Stimulated activated CD8-positive, alpha-beta memory T cell treated with anti-CD3 and anti-CD28 coated beads, Interleukin-12 subunit alpha, Interleukin-12 subunit beta, amount 100 ng/mL, for 24 hours (primary cell): Measurements from ENCODE around the gene GABPB1.

ENCODE experiments used
- DNase-seq: peaks from one replicate; pipeline ENCODE4 v3.0.0-alpha.2; 2020; ENCODE audit errors: extremely low read depth

The GABPB1 gene

DNA sequence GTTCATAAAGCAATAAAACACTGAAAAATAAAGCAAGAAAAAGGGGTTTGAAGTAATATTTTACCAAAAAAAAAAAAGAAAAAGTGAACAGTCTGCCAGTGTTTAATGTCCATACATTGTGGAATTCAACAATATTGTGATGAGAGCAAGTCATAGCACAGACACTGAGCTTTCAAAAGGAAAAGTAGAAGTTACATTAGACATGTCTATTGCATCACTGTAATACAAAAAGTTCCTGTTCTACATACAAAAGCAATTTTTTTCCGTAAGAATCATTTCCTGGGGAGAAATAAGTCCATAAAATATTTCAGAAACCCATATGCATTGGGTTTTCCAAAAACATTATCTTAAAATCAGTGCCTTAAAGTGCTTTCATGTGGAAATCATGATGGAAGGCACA, 77.6 kb downstream of the GABPB1 start:
- DNase-seq: no peak

DNA sequence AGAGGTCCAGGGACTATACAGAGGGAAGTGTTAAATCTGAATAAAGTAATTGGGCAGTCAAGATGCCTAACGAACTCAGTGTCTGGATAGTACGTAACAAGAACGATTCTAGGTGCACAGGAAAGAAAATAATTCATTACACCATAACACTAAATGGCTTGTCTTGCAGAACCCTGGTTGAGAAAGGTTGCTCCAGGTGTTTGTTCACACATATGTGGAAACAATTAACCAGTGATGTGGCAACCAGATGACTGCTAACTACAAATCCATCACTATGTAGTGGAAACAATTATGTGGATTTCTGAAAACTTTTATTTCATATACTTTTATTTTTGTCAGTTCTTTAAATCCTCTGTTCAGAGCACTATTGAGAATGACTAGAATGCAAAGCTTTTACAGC, 79.1 kb downstream of the GABPB1 start:
- DNase-seq: no peak

DNA sequence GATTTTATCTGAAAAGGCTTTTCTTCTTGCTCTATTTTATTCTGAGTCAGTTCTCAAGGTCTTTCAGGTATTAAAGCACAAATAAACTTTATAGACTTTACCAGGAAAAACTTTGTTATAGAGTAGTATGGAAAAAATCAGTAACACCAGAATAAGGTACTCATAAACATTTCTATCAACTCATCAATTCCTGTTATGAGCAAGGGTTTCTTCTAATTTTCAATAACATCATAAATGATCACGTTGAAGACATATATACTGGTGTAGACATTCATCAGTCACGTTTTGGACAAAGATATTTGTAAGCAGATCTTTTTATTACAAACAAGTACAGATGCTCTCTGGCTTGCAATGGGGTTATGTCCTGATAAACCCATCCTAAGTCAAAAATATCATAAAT, 79.9 kb downstream of the GABPB1 start:
- DNase-seq: no peak

DNA sequence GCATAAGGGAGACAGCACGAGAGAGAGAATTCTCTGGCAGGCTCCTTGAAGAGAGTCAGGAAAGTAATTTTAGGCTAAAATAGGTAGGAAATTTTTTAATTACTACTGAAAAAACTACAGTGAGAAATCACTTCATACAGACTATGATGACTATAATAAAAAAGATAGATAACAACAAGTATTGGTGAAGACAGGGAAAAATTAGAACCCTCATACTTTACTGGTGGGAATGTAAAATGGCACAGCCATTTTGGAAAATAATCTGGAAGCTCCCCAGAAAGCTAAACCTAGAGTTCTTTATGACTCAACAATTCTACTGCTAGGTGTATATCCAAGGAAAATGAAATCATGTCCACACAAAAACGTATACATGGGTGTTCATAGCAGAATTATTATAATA, 87.4 kb downstream of the GABPB1 start:
- no peak for DNase-seq

DNA sequence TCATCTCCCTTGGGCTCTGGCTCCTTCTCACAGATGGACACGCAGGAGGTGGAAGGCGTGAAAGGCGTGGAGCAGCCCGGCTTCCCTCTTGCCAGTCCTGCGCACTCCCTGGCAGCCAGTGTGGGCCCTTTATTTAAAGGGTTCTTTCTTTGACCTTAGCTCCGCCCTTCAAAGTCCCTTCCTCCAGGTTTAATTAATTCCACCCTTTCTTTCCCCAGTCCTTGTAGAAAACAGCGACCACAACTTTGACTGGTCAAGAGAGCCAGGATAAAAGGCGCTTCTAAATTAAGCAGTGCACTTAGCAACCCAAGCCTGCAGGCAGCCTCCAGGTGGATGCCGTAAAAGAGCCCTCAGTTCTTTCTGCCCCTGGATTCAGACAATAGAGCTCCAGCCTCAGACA, 89.4 kb downstream of the GABPB1 start, which contains the start of gene HDC:
HDC (minus strand) TSS at position 107 of the 400 bp plus-strand sequence; CDS start at position 4, 103 bp downstream.
- DNase-seq: no peak

DNA sequence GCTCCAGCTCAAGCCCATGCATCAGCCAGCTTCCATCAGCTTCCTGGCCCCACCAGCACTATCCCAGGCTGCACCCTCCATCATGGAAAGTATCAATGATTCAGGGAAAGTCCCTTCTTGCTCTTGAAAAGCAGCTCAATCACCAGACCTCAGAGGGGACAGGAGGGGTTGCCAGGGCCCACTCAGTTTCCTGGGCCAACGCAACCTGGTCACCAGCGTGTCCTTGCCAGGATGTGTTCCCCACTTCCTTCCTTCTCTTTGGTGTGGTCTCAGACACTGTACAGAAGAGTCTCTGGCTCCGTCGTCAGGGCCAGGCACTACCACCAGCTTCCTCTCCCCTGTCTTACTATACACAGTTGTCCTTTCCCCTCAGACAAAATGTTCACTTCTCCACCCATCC, 92.5 kb downstream of the GABPB1 start:
- DNase-seq: peak; percentile 9

DNA sequence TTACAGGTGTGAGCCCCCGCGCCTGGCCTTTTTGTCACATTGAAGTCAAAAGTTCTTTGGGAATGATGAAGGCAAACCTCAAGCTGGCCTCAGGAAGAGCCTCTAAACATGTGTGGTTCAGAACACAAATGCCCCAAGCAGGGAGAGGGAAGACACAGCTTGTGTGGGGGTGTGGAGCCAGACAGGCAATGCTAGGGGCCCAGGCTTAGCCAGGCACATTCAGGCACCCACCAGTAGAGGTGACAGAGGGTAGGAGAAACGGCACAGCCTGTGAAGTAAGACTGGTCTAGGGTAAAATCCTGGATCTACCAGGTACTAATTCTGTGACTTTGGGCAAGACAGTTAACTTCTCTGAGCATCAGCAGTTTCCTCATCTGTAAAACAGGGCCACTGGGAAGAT, 93.0 kb downstream of the GABPB1 start:
- no peak for DNase-seq

DNA sequence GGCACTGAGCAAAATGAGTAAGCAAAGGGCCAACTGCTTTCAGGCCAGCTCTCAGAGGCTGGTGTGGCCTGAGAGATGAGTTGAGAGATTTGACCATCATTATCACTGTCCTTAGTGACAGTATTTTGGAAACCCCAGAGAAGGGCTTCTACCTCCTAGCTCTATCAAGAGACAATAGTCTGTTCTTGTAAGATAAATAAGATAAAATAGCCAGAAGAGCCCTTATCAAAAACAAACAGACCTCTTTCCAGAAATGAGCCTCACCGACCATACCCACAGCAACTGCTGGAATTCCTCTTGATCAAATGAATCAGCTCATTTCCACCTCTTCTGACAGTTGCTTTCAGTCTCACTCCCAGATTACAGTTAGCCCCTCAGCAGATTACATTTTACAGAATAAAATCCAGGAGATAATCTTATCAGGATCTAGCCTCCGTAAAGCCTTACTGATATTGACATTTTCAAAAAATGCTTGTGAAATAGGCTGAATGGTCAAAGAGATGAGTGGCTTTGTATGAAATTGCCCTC, 94.0 kb downstream of the GABPB1 start:
- no peak for DNase-seq

DNA sequence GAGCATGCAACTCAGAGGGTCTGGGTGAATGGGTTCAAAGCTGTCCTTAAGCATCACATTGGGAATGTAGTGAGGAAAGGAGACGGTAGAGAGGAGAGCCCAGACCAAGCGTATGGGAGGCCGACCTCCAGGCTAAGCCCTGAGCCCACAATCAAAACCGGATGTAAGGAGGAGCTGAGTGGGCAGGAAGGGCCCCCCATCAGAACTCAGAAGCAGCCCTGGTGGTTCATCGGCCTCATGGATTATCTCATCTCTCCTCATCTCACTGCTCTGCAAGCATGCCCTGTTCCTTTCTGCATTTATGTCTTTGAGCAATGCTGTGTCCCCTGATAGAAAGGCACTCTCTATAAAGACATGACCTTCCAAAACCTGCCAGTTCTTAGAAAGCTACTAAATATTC, 95.7 kb downstream of the GABPB1 start:
- no peak for DNase-seq

DNA sequence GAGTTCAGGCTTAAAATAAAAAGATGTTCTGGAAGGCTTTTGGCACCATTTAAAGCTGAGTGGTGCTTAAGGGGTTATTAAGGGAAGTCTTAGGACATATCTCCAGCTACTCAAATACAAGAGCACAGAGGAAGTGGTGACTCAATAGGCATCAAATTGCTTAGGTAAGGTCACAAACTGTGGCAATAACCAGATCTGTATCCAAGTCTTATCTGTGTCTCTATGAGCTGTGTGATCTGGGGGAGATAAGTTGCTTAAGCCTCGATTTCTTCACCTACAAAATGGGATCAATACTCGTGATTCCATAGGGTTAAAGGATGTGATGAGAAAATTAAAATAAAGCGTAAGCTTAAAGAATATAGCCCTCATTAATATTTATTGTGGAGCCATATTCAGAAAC, 97.1 kb downstream of the GABPB1 start:
- no peak for DNase-seq

DNA sequence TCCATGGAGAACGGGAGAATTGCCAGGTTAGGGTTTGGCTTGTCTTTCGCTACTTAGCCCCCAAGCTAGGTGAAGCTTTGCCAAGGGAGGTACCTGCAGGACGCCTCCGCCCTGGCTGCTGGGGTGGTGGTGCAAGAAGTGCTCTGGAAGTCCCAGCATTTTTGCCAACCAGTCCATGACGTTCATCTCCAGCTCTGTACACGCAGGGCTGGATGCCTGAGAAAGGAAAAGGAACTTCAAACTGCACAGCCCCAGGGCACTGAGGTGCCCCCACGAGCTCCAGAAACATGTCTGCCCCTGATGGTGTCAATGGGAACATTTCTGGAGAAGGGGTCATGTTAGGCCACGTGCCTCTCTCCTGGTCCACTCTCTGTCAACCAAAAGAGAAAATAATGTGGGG, 97.7 kb downstream of the GABPB1 start:
- DNase-seq: no peak

DNA sequence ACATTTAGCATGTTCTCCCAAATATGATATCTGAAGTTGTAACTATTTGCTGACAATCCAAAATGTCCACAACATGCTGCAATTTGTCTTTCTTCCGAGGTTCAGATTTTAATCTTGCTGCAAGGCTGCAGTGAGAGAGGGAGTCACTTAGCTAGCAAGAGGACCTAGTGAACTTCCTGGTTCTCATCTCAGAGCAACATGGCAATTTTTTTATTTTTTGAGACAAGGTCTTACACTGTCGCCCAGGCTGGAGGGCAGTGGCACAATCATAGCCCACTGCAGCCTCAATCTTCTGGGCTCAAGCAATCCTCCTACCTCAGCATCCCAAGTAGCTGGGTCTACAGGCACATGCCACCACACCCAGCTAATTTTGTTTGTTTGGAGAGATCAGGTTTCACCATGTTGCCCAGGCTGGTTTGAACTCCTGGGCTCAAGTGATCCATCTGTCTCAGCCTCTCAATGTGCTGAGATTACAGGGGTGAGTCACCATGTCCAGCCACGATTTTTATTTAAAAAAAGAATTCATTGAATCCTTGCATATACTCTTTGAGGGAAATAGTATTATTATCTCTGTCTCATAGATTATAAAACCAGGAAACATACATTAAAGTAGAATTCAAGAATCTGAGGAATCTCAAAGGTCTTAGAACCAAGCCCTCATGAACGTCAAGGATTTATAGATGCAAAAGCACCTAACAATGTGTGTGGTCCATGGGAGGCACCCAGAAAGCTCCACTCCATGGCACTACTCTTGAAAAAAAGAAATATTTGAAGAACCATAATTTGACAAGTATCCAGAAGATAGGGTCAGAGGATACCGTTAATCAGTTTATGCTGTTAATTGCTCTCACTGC, 98.6 kb downstream of the GABPB1 start:
- no peak for DNase-seq

DNA sequence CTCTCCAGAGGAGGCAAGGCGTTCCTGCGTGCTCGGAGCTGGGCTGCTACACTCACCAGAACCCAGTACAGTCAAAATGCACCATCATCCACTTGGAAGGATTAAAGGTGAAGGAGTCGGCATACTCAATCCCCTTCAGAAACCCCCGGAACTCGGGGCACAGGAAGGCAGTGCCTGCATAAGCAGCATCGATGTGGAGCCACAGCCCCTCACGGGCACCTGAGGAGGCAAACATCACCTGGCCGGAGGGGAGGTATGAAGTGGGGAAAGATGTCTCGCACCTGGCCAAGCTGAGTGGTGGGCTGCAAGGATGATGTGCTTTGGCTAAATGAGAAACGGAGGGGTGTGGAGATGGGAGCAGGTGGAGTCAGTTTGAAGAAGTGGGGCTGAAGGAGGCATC, 102.4 kb downstream of the GABPB1 start:
- no peak for DNase-seq

DNA sequence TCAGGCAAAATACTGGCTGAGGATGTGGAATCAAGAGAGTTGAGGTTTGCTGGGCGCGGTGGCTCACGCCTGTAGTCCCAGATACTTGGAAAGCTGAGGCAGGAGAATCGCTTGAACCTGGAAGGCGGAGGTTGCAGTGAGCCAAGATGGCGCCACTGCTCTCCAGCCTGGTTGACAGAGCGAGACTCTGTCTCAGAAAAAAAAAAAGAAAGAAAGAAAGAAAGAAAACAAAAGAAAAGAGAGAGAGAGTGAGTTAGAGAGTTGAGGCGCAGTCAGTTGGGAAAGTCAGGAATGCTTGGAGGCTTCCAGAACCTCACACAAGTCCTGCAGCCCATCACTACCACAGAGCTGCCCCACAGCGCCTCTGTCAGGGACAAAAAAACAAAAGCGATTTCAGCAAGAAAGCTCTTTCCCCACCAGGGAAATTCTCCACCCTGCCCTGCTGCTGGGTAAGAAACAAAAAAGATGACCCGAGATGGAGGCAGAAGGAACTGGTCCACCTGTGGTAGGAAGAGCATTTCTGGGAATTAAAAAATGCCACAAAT, 103.3 kb downstream of the GABPB1 start:
- no peak for DNase-seq

DNA sequence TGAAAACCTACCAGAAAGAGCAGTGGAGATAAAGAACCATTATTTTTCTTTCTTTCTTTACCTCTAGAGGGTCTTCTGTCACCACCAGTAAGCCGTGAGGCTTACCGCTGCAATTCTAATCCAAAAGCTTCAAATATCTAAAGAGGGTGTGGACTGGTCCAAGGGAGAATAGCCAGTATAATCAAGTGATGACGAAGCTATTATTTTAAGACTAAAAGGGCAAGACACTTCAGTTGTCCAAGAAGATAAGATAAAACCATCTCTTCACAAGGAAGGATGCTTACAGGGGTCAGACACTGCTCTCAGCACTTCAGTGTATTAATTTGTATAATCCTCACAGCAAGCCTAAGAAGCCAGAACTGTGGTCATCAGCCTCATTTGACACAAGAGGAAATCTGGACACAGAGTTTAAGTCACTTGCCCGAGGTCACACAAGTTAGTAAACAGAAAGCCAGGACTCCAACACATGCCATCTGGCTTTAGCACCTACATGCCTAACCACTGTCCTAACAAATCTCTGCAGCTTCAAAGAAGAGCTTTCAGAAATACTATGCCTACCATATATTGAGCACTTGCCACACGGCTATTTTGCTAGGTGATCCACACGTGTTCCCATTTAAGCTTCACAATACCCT, 104.1 kb downstream of the GABPB1 start:
- no peak for DNase-seq

DNA sequence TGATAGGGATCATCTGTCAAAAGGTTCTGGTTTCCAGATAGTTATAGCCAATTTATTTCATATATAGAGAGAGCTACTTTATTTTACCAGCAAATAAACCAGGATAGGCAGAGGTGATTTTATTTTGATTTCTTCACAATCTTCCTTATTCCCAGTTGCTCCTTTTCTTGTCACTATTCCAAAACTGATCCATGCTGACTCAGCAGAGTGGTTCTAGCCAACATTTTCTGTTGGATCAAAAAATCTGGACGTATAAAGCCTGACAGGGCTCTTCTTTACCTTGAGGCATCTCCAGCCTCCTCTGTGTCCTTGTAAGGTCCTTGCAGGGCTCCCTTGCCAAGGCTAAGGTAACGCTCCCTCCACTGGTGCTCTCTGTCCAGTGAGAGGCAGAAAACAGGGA, 105.3 kb downstream of the GABPB1 start:
- DNase-seq: no peak

DNA sequence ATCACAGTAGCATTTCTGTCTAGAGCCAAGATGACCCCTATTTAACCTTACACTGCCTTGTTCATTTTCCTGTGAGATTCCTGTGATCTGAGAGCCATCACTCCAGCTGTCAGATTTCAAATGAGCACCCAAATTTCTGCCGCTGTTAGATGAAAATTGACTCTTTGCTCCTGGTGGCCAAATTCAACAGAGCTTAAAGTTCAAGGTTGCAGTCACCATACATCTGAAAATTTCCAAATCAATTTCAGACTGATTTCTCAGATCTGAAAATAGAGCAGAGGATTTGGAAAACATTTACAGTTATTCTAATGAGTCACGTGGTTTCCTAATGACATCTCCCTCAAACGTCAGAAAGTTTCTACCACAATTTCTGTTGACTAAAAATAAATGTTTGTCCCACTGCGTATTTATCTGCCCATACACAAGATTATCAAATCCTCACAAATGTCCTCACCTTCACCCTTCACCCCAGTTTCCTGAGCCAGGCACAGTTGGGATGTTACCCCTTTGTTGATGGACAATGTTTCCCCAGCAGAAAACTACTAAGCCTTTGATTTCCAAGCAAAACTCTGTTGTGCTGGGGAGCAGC, 105.9 kb downstream of the GABPB1 start:
- no peak for DNase-seq

DNA sequence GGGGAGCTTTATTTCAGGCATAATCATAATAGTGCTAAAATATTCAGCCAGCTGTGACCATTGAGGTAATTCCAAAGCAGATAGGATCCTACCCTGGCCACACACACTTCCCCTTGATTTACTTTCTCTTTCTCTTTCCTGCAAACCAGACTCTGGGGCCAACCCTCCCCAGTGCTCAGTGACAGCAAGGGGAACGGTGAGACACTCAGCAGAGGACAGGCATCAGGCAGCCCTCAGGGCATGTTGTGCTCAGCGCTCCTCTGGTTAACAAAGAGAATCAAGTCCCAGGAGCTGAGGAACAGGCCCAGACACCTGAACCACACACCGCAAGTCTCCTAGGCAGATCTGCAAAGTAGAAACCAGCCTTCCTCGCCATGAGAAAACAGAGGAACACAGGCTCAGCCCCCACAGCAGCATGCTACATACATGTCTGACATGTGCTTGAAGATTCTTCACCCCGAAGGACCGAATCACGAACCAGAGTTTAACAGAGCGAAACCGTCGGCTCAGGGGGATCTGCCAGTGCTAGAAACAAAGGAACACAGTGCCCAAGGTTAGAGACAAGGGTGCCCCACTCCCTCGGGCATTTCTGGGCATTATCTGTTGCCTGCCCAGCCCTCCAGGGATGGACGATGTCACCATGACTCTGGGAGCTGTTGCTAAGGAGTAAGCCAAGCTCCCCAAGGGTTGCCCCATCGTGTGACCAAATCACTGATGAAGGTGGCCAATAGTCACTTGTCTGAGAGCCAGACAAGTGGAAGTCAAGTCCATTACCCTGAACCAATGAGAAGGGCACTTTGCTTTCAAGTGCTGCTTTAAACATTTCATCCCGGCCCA, 107.0 kb downstream of the GABPB1 start:
- no peak for DNase-seq

DNA sequence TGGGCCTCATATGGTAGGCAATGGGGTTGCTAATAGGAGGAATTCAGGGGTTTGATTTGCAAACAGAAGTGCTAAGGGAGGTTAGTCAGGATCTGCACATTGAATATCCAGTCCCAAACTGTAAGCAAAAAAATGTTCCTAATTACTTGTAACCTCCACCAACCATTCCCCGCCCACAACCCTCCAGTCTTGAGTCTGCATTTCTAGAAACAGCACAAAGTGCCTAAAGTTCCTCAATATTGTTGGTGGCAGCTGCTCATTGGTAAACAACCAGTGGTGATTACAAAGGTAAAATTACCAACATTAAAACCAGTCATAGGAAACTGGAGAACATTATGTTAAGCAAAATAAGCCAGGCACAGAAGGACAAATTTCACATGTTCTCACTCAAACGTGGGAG, 108.4 kb downstream of the GABPB1 start:
- no peak for DNase-seq

DNA sequence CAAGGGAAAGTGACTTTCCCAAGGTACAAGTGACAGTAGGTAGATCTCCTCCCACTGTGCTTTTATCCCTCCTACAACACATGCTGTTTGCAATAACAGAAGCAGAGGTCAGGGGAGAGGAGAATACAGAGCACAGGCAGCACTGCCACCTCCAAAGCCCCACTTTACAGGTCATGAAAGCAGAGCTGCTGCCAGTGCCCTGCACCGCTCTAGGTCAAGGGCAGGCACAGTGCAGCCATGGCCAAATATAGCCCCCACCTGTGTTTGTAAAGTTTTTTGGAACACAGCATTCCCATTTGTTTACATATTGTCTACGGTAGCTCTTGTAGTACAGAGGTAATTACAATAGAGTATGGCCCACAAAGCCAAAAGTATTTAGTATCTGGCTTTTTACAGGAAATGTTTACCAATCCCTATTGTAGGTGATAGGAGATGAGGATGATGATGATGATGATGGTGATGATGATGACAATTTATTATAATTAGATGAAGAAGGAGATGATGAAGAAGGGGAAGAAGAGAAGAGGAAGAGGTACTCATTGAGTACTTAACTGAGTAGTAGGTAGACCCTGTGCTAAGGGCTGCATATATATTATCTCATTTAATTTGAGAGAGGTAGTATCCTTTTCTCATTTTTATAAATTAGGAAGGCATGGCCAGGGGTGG, 109.9 kb downstream of the GABPB1 start:
- DNase-seq: no peak

DNA sequence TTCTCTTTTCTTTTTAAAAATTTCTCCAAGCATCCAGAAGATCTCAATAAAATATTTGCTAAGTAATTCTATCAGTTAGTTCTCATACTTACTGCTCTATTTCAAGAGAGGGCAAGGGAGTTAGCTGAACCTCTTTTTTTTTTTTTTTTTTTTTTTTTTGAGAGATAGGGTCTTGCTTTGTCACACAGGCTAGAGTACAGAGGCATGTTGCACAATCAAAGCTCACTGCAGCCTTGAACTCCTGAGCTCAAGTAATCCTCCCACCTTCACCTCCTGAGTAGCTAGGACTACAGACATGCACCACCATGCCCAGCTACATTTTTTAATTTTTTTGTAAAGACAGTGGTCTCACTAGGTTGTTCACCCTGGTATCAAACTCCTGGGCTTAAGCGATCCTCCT, 110.8 kb downstream of the GABPB1 start:
- DNase-seq: no peak
